Breast epithelium (tissue), 3 donors: ENCODE data around the gene ADAT3.

Experiments
- CTCF ChIP-seq, 3 donors: fragments of 450-650 bp; IDR thresholded peaks; one replicate each; pipeline ENCODE4 v1.5.1; 2016 to 2017; ENCODE audit warnings: antibody characterized with exemption in 3 of 3, mild to moderate bottlenecking in 3 of 3, moderate library complexity in 3 of 3
- POLR2A ChIP-seq: fragments of 450-650 bp; IDR thresholded peaks from one replicate; pipeline ENCODE4 v1.6.1; 2016; ENCODE audit warnings: antibody characterized with exemption, mild to moderate bottlenecking, moderate library complexity
- POLR2AphosphoS5 ChIP-seq, 3 donors: sonication (generic); formaldehyde crosslinking; IDR thresholded peaks; one replicate each; pipeline ENCODE4 v1.6.1; 2017; ENCODE audit warnings: antibody characterized with exemption in 3 of 3

DNA sequence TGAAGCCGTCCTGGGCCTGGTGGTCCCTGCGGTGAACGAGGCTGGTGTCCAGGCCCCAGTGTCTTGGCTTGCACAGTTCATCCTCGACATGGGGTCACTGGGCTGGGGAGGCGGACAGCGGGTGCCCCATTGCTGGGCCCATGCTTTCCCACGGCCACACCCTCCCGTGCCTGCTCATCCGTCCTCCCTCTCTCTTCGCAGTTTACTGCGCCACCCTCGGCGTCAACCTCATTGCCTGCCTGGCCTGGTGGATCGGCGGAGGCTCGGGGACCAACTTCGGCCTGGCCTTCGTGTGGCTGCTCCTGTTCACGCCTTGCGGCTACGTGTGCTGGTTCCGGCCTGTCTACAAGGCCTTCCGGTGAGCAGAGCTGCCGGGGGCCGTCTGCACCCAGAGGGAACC, 12.7 kb downstream of the ADAT3 start:
- no peak for TF ChIP-seq CTCF (IDR thresholded peaks at IDR 0.05)
- no peak for TF ChIP-seq POLR2A
- no peak for TF ChIP-seq POLR2AphosphoS5 (IDR thresholded peaks at IDR 0.05)
